Small intestine (tissue), 4 donors: ENCODE data around the gene RAB43. TPM values are rescaled to one million over a fixed set of nuclear protein-coding genes. Genes with fewer than 3 reads are reported as not detected.

Experiments used
- polyA plus RNA-seq, 4 donors: library from polyadenylated mRNA; stranded (reverse) in 3 of 4; unstranded in 1 of 4; fragments of 200-250 nt in 3 of 4; fragments of 120-200 nt in 1 of 4; gene quantifications; one replicate each; pipeline versions ENCODE4 v1.2.1 to v1.2.3, GENCODE V29; 2013
- donor health status: healthy with polysubstance abuse.
- donor health status: Bipolar disorder and iron deficiency.
- donor health status: healthy.

The RAB43 gene
- polyA plus RNA-seq, 4 donors: 3.4 to 15.0 (median 6.8) TPM

Other genes with a start within 250 kb of the RAB43 start
- 10 to 100 TPM; 17.3 to 30.7 (median 25.0) TPM for gene ACAD9, start 242.2 kb downstream of the RAB43 start, polyA plus RNA-seq
- gene CFAP92, start 127.7 kb downstream of the RAB43 start, polyA plus RNA-seq: under 1 TPM in 2 of 4 donors, not detected in 2; 0.68 to 0.78 TPM
- 1 to 10 TPM in 3 of 4 donors, not detected in 1; 1.6 to 3.7 (median 3.1) TPM for gene EFCC1, start 120.5 kb downstream of the RAB43 start, polyA plus RNA-seq
- under 1 TPM in 2 of 4 donors, not detected in 2; 0.06 to 0.18 TPM for gene GP9, start 61.0 kb downstream of the RAB43 start, polyA plus RNA-seq
- gene ISY1, start 39.3 kb upstream of the RAB43 start, polyA plus RNA-seq: 10 to 100 TPM; 11.2 to 27.7 (median 23.8) TPM
- 100 to 1,000 TPM; 256 to 424 (median 325) TPM for gene CNBP, start 62.1 kb upstream of the RAB43 start, polyA plus RNA-seq
- 100 to 1,000 TPM; 112 to 145 (median 135) TPM for gene COPG1, start 127.8 kb upstream of the RAB43 start, polyA plus RNA-seq
- gene HMCES, start 157.1 kb upstream of the RAB43 start, polyA plus RNA-seq: 10 to 100 TPM; 28.9 to 35.3 (median 34.5) TPM